HG02938 (cell line): ENCODE data around the gene CNOT1.
"Not testable (repeated sequence)": the region's sequence is repeated elsewhere in the genome, so short reads cannot be mapped to it uniquely, and the experiment has no call there.

Experiments used
- ATAC-seq: cut with Tn5 transposase; IDR thresholded peaks from one replicate; pipeline ENCODE4 v1.9.1; 2021; ENCODE audit warnings: mild to moderate bottlenecking, moderate library complexity; ENCODE audit not compliant: unreplicated experiment

CNOT1 gene

DNA sequence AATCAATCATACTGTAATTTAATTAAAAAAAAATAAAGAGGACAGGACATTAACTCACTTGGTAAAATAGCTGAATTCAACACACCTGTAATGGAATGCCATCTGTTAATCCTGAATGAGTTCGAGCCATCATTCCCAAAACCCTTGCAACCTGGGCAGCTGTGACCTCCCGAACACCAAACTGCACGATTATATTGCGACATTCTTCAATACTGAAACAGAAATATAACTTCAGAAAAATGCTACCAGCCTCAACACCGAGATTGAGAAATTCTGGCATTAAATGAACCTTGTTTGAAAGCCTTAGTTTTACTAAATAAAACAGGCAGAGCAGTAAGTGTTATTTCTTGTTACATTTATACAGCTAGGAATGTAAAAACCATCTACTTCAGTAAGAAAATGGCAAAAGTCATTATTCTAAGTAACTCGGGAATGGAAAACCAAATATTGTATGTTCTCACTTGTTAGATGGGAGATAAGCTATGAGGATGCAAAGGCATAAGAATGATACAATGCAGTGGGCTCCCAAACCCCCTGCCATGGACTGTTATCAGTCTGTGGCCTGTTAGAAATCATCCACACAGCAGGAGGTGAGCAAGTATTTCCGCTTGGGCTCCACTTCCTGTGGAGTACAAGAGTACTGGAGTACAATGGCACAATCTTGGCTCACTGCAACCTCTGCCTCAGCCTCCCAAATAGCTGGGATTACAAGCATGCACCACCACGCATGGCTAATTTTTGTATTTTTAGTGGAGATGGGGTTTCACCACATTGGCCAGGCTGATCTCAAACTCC, 46.5 kb downstream of the CNOT1 start:
- ATAC-seq: no peak

DNA sequence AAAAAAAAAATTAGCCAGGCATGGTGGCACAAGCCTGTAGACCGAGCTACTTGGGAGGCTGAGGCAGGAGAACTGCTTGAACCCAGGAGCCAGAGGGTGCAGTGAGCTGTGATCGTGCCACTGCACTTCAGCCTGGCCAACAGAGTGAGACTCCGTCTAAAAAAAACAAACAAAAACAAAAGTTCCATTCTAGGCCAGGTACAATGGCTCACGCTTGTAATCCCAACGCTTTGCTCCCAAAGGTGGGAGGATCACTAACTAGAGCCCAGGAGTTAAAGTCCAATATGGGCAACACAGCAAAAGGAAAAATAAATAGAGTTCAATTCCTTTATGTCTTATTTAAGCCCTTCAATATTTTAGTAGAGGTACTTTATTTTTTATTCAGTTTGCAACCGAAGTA, 47.5 kb downstream of the CNOT1 start:
- no peak for ATAC-seq

DNA sequence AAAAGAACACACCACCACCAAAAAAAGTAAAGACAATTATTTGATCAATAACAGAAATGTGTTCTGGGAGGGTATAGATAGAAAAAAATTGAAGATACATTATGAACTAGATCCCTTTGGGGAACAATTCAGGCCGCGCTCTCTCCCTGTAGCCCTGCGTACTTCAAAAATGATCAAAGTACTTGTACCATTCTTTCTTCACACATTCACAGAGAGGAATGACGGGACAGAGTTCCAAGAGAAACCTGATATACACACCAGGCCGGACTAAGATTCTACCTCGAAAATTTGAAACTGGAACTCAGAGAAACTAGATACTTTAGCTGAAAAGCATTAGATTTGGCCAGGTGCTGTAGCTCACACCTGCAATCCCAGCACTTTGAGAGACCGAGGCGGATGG, 50.0 kb downstream of the CNOT1 start:
- ATAC-seq: no peak

DNA sequence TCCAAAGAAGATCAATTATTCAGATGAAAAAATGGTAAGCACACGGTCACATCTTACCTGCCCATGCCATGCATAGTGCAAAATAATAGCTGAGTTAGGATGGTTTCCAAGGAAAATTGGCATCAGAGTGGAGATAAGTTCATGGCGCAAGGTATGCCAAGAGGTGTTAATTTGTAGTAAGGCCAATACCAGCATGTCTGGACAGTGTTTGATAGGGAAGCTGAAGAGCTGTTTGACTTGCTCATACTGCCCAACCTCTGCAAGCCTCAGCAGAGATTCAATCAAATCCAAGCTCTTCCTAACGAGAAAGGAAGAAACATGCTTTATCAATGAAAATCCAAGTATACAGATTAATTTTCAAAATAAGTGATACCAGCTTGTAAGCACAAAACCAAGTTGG, 51.0 kb downstream of the CNOT1 start:
- ATAC-seq: no peak

DNA sequence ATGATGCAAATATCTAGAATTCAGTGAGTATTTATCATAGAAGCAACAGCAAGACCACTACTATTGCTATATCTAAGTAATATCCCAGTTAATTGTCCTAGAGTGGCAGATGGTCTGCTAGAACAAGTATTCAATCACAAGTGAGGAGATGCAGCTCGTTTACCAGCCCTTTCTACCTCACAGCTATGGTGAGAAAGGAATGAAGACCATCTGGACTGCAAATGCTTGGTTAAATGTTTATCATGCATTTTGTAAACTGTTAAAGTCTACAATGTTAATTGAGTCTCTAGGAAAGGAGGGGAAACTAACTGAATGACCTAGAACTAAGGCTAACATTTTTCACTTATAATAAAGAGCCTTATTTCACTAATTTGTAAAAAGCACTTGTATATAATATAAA, 52.5 kb downstream of the CNOT1 start:
- no peak for ATAC-seq

DNA sequence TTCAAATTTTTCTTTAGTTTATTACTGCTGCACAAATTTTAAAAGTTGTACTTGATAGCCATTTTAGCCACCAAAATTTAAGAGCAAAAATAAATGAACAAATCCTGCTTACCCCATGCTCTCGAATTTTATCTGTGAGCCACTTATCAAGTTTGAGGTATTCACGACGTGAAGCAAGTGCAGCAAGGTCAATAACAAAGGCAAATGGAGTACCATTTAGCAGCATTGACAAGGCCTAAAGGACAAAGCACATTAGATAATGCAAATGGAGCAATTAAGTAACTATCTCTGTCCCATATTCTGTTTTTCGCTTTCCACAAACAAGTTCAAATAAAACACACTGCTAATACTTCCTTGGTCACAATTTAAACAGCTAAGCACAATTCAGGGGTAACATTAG, 54.7 kb downstream of the CNOT1 start:
- ATAC-seq: no peak

DNA sequence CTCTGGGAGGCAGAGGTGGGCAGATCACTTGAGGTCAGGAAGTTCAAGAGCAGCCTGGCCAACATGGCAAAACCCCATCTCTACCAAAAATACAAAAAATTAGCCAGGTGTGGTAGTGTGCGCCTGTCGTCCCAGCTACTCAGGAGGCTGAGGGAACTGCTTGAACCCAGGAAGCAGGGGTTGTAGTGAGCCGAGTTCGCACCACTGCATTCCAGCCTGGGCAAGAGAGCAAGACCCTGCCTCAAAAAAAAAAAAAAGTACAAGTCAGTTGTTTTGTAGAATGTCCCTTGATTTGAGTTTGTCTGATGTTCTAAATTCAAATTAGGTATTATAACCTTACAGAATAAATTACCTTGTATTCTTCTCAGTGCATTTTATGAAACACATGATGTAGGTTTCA, 63.9 kb downstream of the CNOT1 start:
- ATAC-seq: not testable (repeated sequence)

DNA sequence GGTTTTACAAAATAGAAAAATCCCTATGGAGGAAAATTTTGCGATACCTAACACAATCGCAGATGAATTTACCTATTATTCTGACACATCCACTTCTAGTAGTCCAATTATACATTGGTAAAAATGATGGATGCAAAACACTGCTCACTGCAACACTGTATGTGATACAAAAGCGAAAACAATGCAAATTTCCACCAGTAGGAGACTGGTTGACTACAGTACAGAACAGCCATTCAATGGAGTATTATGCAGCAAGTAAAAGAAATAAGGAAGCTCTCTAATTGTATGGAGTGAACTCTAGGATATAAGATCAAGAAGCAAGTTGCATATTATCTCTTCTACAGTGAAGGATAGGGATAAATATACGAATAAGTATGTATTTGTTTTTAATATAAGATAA, 65.9 kb downstream of the CNOT1 start:
- no peak for ATAC-seq

DNA sequence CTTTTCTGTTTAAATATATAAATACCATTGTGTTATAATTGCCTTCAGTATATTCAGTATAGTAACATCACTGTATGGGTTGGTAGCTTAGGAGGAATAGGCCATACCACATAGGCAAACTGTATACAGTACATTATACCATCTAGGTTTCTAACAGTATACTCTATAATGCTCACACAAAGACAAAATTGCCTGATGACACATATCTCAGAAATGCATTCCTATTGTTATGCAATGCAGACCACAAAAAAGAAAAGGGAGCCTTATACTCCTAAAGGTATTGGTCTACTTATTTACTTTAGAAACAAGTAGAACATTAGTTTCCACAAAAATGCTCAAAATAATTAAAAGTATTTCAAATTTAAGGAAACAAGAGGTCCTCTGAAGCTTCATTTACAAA, 66.4 kb downstream of the CNOT1 start:
- no peak for ATAC-seq

DNA sequence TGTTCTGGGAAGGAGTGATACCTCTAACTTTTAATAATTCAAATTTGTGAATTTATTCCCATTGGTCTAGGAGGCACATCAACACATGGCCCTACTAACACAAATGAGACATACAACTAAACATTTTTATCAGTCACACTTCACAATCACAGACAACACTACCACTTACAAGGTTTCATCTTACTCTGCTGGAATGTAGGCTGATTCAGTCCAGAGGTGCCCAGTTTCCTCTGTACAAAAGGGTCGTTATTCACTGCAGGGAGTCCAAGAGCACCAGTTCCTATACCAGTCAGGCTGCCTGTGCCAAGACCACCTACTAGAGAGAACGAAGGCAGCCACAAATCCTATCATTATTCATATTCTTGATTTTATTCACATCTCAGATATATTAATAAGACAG, 72.9 kb downstream of the CNOT1 start:
- no peak for ATAC-seq

DNA sequence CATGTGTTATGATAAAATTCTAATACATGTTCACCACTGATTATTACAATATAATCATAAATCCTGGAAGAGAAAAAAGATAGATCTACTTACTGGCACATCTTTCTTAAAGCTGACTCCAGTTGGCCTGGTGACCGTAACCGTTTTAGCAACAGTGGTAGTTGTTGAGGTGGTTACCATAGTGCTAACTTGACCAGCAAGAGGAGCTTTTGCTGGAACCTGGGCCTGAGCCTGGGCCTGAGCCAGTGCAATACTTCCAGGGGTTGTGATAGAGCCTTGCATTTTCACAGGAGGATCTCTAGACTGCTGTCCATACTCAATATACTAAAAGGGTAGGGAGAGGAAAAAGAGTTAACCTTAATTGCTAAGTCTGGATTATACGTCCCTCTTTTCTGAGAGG, 78.1 kb downstream of the CNOT1 start:
- no peak for ATAC-seq

DNA sequence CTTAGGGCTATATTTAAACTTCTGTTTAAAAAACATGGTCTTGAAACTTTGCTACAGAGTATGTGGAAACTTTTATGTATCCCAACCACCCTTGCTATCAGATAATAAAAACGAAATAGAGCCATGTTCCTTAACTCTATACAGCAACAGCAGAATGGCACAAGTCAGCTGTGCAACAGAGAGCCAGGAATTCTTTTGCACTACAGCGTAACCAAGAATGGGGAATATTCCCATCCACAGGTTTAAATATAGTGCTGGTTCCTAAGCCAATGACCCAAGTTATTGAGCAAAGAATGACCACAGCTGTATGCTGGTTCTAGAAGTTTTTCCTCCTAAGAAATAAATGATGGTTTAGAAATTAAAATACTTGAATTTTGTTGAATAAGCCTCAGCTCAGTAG, 81.2 kb downstream of the CNOT1 start:
- no peak for ATAC-seq

DNA sequence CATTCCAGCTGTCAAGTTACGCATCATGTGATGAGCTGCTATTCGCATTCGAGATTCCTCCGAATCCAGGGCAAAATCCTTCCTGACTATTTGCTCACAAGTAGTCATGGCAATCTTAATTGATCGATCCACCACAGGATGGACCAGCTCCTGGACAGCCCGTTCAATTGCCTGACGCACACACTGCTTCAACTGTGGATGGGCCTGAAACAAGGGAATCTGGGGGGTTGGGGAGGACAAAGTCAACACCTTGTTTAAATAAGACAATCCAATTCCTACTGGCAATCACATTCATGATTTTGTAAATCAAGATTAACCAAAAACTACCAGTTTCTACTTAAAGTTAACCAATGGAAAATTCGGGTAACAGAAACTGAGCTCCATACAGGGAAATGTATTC, 85.9 kb downstream of the CNOT1 start:
- ATAC-seq: no peak

DNA sequence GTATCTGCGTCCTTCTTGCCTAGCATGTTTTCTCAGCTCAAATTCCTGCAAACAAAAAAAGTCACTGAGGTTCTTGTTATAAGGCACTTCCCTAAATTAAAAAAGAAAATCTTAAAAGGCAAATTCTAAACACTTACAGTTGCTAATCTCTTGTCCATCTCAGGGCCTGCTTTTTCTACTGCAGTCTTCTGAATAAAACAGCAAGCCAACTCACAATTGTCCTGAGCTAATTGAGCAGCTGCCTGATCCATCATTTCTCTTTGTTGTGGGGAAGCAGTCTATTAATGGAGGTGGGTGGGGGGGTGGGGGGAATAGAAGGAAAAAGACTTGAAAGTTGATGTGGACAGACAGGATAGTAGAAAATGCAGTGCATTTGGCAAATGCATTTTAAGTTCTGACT, 87.3 kb downstream of the CNOT1 start:
- no peak for ATAC-seq

DNA sequence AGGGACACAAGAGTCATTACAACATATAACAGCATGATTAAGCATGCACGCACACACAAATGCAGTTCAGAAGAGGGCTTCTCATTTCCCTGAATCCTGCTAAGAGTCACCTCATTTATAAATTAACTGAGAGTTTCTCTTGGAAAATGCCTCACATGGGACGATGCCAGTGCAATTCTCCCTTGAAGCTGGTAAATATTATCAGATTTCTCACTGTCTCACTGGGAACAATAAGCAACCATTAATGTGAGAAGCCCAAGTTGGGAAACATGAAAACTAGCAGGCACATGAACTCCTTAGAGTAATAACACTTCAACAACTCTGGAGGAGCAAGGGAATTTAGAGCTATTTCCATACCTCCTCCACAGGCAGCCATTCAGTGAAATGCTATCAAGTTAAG, 87.9 kb downstream of the CNOT1 start:
- no peak for ATAC-seq

DNA sequence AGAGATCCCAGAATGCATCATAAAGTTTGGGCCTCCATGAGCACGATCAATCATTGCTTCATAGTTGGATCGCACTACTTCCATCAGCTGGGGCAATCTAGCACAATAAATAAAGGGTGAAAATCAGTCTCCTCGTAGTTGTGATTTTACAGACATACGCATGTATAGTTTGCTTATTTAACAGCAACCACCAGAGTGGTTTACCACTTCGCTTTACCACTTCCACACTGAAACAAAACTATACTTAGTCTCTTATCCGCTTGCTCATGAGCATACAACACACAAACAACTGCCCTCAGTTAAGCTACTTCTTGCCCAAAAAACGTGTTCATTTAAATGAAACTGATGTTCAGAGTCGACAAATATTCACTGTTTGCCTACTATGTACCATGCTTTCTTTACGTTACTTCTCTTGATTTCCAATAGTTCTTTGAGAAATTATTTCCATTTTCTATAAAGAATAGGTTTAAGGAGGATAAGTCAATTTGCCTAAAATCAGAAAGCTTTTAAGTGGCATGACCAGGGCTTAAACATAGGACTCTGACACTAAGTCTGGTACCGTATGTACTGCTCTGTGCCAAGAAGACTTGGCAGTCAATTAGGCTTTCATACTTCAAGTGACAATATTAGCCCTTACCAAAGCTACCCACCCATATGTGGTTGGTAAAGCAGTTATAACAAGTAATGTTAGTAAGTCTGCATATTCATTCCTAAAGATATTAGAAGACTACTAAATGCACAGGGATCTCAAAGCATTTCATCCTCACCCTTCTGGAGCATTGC, 92.3 kb downstream of the CNOT1 start:
- no peak for ATAC-seq

DNA sequence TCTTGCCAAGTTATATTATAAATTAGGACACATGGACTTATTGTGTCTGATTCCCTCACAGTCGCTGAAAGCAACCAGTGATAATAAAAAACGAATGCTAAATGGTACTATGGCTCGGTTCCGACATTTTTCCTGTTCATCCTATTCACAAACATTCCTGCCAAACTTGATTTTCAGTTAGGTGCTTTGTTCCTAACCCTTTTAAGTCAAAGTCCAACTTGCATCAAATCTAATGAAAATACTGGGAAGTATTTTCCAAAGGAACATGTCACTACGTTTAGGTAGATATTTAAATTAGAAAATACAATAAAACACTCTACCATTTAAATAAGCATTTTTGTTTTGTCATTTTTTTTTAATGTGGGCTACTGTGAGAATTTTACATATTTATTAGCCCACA, 93.3 kb downstream of the CNOT1 start:
- no peak for ATAC-seq

DNA sequence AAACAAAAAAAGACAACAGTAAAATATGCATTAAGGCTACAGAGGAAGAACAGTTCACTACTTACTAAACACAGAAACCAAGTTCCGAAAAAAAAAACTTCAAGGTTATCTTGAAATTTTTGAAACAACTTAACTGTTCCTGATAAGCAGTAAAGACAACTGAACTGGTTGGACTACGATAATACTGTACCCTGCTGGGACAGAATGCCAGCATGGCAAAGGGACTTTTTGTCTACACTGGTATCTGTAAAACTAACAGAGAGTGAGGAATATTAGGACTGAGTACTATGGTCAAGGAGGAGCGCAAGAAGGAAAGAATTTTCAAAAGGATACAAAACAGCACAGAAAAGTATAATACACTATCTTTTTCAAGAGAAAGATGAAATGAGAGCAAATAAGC, 94.5 kb downstream of the CNOT1 start:
- no peak for ATAC-seq

DNA sequence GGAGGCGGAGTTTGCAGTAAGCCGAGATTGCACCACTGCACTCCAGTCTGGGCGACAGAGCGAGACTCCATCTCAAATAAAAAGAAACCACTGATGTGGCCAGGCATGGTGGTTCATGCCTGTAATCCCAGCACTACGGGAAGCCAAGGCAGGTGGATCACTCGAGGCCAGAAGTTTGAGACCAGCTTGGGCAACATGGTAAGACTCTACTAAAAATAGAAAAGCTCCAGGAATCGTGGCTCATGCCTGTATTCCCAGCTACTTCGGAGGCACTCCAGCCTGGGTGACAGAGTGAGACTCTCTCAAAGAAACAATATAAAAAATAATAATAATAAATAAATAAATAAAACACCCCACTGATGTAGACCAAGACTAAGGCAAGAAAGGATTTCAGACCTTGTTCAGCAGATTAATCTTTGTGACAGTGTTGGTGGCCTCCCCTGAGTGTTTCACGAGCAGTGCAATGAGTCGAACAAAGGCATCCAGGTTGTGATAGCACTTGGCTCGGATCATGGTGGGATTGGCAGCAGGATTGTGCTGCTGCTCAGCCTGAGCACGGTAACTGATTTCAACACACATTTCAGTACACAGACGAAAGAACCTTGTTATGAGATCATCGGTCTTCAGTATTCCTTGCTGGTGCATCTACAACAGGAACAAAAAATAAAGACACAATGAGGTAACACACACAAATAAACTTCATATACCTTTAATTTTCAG, 95.7 kb downstream of the CNOT1 start:
- ATAC-seq: no peak

DNA sequence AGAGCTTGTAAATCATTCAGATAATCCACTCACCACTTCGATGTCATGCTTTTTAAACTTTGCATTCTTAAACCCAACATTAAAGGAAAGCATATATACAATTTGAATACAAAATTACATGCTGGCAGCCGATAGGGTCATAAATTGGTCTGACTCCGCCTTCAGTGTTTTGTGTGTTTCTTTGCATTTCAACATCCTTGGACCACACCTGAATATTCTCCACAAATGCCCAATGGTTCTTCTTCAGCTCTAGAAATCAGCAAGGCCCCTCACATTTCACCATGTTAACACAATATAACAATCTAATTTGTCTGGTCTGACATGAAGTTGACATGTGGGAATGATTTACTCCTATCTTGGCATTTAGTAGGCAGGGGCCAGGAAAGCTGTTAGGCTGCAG, 97.2 kb downstream of the CNOT1 start:
- ATAC-seq: no peak

DNA sequence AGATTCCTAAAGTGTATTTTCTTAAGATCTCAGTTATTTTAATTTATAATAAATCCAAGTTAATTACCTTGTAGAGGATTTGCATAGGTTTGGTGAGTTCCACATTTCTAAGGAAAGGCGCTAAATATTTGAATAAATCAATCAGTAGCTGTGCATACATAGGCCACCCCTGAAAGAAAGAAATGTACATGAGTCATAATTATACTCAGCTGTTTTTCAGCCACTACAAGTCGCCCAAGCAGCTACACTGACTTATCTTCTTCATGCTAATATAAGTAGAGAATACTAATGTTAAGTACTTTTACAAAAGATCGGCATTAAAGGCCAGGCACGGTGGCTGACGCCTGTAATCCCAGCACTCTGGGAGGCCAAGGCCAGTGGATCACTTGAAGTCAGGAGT, 99.4 kb downstream of the CNOT1 start:
- no peak for ATAC-seq

DNA sequence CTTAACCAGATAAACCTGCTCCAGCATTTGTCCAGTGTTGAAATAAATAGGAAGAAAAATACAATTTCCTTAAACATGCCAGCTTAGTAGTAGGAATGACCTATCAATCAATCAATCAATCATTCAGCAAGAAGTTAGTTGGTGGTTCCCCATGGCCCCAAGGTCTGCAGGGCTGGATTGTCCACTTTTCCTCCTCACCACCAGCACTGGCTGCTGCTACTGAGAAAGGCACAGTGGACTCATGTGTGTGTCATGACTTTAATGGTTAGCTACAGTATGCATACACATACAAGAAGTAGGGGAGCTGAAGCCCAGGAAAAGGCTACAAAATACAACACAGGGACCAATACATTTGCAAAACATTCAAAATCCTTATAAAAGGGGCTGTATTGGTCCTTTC, 109.9 kb downstream of the CNOT1 start:
- ATAC-seq: no peak
